A549 (cell line): Measurements from ENCODE around the gene SETBP1.

ENCODE experiments used
- CBX8 ChIP-seq: fragments of 200-600 bp; sonication (generic); IDR thresholded peaks from 2 replicates; pipeline ENCODE4 v1.6.1; 2016
- CTCF ChIP-seq: fragments of >200 bp; sonication (Bioruptor Twin); formaldehyde crosslinking; IDR thresholded peaks from 3 replicates; pipeline ENCODE4 v1.5.1; 2016
- EHMT2 ChIP-seq: fragments of 200-600 bp; sonication (generic); IDR thresholded peaks from 2 replicates; pipeline ENCODE4 v1.6.1; 2016; ENCODE audit warnings: antibody characterized with exemption, low read depth, mild to moderate bottlenecking, moderate library complexity
- EP300 ChIP-seq, 2 experiments: fragments of >200 bp; sonication (Bioruptor Twin); formaldehyde crosslinking; IDR thresholded peaks; 2 replicates in 1 of 2; 3 replicates in 1 of 2; pipeline ENCODE4 v1.6.1; 2016 to 2017
- MAZ ChIP-seq: fragments of 150-350 bp; IDR thresholded peaks from 2 replicates; pipeline ENCODE4 v1.6.1; 2014; ENCODE audit warnings: antibody characterized with exemption, low read depth, low read length, borderline replicate concordance
- NFE2L2 ChIP-seq: fragments of 150-350 bp; conservative IDR thresholded peaks from 2 replicates; pipeline ENCODE4 v1.6.1; 2014; ENCODE audit warnings: low read length
- POLR2A ChIP-seq: IDR thresholded peaks from 2 replicates; pipeline ENCODE4 v1.6.1; 2012; ENCODE audit warnings: mild to moderate bottlenecking, low read length
- REST ChIP-seq: fragments of 200-600 bp; sonication (generic); IDR thresholded peaks from 2 replicates; pipeline ENCODE4 v1.6.1; 2016; ENCODE audit warnings: antibody characterized with exemption, mild to moderate bottlenecking, moderate library complexity
- RFX5 ChIP-seq: fragments of 450-650 bp; IDR thresholded peaks from 2 replicates; pipeline ENCODE4 v1.7.1; 2014; ENCODE audit warnings: antibody characterized with exemption, mild to moderate bottlenecking, moderate library complexity

DNA sequence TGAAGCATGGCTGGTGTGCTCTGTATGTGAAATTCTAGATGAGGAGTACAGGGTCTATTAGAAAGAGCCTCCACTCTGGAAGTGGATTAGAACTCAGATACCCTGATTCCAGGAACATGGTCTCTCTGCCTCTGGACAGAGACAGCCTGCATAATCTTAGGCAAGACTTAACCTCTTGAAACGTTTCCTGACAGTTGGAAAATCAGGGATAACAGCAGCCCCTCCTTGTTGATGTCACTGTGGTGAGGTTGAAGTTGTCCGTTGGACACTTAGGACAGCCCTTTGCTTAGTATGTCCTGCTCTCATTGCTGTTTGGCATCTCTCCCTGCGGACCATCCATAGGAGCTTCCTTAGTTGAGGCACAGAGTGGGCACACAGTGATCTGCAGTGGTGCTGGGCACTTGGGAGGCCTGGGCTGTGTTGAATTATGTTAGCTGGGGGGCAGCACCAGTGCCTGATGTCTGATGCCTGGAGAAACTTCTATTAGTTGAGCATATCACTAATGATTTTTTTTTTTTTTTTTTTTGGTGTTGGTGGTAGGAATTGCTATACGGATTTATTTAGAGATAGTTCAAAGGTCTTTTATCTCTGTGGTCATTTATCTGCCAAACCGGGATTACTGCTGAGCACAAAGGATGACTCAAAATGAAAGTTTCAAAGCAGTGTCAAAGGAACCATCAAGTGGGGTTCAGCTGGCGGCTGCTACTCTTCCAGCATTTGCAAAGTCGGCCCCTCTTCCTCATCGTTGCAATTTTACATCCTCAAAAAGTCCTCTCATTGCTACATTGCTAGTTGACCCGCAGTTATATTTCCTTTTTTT lies 28.8 kb downstream of the SETBP1 start:
- TF ChIP-seq RFX5: no peak
- no peak for TF ChIP-seq EP300 (IDR thresholded peaks at IDR 0.05)
- TF ChIP-seq EHMT2: no peak
- no peak for TF ChIP-seq CTCF
- TF ChIP-seq POLR2A: no peak
- TF ChIP-seq REST: no peak
- no peak for TF ChIP-seq NFE2L2
- no peak for TF ChIP-seq MAZ
- TF ChIP-seq CBX8: no peak
